GM06990 (cell line): ENCODE data around the gene SNCAIP.

Experiments used
- DNase-seq: peaks from one replicate; pipeline ENCODE4 v3.0.0-alpha.2; 2011; ENCODE audit not compliant: insufficient read length; ENCODE audit errors: extremely low read depth
- H3K27me3 ChIP-seq: replicated peaks from 2 replicates; pipeline ENCODE4 v1.6.0; 2011; ENCODE audit warnings: low read length; ENCODE audit not compliant: control insufficient read depth, insufficient read depth
- H3K36me3 ChIP-seq: 2 replicates; pipeline ENCODE4 v1.5.1; 2011; ENCODE audit warnings: low read length; ENCODE audit not compliant: control insufficient read depth, insufficient read depth
- H3K4me3 ChIP-seq: replicated peaks from 2 replicates; pipeline ENCODE4 v1.5.1; 2011; ENCODE audit warnings: low read depth, mild to moderate bottlenecking, control low read depth, low read length
- CTCF ChIP-seq: IDR thresholded peaks from 2 replicates; pipeline ENCODE4 v1.5.1; 2011; ENCODE audit warnings: low read length, control low read depth, mild to moderate bottlenecking, inconsistent platforms; ENCODE audit not compliant: insufficient read depth, poor library complexity, severe bottlenecking

SNCAIP gene

DNA sequence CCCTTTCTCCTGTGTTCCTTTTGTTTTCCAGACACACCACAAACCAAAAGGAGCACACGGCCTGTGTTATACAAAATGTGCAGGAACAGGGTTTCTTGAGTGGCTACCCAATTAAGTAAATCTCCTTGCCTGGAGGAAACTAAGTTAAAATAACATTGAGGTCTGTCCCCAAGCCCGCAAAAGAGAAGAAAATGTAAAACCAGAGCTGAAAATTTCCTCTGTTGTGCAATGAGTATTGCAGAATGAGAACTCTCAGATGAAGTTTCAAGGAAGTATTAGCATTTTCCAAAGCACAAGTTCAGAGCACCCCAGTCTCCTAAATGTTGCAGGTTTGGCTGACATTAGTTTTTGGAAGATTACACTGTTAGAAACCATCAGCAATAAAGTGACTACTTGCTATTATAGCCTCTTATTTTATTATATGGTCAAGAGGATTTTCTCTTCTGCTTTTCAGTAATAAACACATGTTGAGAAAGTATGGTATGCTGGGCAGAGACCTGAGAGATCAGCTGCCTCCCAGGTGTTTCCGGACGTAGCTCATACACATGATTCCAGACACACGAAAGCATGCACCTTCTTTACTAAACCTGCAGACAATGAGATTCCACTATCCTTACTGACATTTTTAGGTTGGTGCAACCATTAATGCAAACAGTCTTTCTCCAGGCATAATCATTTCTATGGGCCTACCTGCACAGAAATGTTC, 161.3 kb downstream of the SNCAIP start:
- DNase-seq = no peak
- Histone ChIP-seq H3K36me3 (no peaks in the 10 kb centered on the region), H3K4me3 (no peak overlapping the region), H3K27me3 (no peaks in the 10 kb centered on the region)
- no peak for TF ChIP-seq CTCF

GRCh38 chr5:122473941-122474340, 161.9 kb downstream of the SNCAIP start:
- no peaks in the 10 kb centered on the region for H3K27me3 ChIP-seq
- TF ChIP-seq CTCF = no peak
- no peak for DNase-seq
- no peak overlapping the region for H3K4me3 ChIP-seq
- H3K36me3 ChIP-seq = no peaks in the 10 kb centered on the region

- Histone ChIP-seq H3K4me3 (no peak overlapping the region), H3K36me3 (no peaks in the 10 kb centered on the region), H3K27me3 (no peaks in the 10 kb centered on the region; the same call in 1 of the 2 replicates)
- no peak for TF ChIP-seq CTCF
- no peak for DNase-seq
Observed at GRCh38 chr5:122478741-122479442, 166.9 kb downstream of the SNCAIP start.

DNA sequence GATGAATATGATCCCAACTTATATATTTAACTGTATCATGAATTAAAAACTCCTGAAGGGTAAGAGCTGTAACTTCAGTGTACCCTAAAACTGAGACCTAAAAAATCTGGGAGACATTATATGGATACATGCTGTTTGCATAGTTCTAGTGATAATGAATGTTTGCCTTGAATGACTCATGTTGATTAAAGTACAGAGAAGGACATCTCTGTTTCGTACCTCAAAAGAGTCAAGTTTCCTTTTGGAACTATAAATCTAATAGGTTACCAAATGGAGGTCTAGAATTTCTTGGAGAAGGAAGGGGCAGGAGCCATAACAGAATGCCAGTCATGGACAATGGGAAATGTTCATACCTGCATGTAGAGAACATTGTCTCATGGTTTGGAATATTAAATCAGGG, 168.1 kb downstream of the SNCAIP start:
- no peak for TF ChIP-seq CTCF
- no peak for DNase-seq
- H3K36me3 ChIP-seq = no peaks in the 10 kb centered on the region
- no peak overlapping the region for H3K4me3 ChIP-seq
- no peaks in the 10 kb centered on the region; the same call in 1 of the 2 replicates for H3K27me3 ChIP-seq

GRCh38 chr5:122484103-122484502, 172.1 kb downstream of the SNCAIP start:
- no peaks in the 10 kb centered on the region for H3K36me3 ChIP-seq
- no peak for TF ChIP-seq CTCF
- no peak for DNase-seq
- H3K4me3 ChIP-seq = no peak overlapping the region
- no peaks in the 10 kb centered on the region; the same call in 1 of the 2 replicates for H3K27me3 ChIP-seq
